Fibroblast of lung (primary cell): ENCODE results near the gene OR4D9. TPM values are rescaled to one million over a fixed set of nuclear protein-coding genes. Genes with fewer than 3 reads are reported as not detected.
"Not testable (repeated sequence)": the region's sequence is repeated elsewhere in the genome, so short reads cannot be mapped to it uniquely, and the experiment has no call there.

ENCODE experiments used
- DNase-seq, 2 donors: peaks; one replicate each; pipeline versions ENCODE4 v3.0.0 to v3.0.0-alpha.2; 2010; ENCODE audit warnings: low read depth in 2 of 2
- H2AFZ ChIP-seq: 2 replicates; pipeline ENCODE4 v1.5.1; 2012; ENCODE audit warnings: low read length, control low read depth, inconsistent platforms
- H3K27ac ChIP-seq: 2 replicates; pipeline ENCODE4 v1.5.1; 2011; ENCODE audit warnings: low read length, control low read depth; ENCODE audit not compliant: insufficient read depth
- H3K27me3 ChIP-seq: 2 replicates; pipeline ENCODE4 v1.5.1; 2011; ENCODE audit warnings: mild to moderate bottlenecking, low read length; ENCODE audit not compliant: control insufficient read depth, insufficient read depth
- H3K36me3 ChIP-seq: 2 replicates; pipeline ENCODE4 v1.5.1; 2011; ENCODE audit warnings: low read length; ENCODE audit not compliant: control insufficient read depth, insufficient read depth
- H3K4me1 ChIP-seq: 2 replicates; pipeline ENCODE4 v1.5.1; 2011; ENCODE audit warnings: low read length; ENCODE audit not compliant: control insufficient read depth, insufficient read depth; ENCODE audit errors: extremely low read depth
- H3K4me2 ChIP-seq: 2 replicates; pipeline ENCODE4 v1.5.1; 2011; ENCODE audit warnings: low read length, control low read depth; ENCODE audit not compliant: insufficient read depth; ENCODE audit errors: extremely low read depth
- H3K4me3 ChIP-seq, 4 experiments: fragments of 200-600 bp in 1 of 4; sonication (generic) in 1 of 4; replicated peaks in 1 of 4; 2 replicates each; pipeline ENCODE4 v1.5.1; 2011 to 2016; ENCODE audit warnings: low read length in 4 of 4, low read depth in 3 of 4, mild to moderate bottlenecking in 3 of 4, control low read depth in 2 of 4, inconsistent platforms in 1 of 4, mixed read lengths in 1 of 4; ENCODE audit not compliant: insufficient read depth in 1 of 4; ENCODE audit errors: control extremely low read depth in 1 of 4
- H3K79me2 ChIP-seq: 2 replicates; pipeline ENCODE4 v1.5.1; 2012; ENCODE audit warnings: mild to moderate bottlenecking, low read length, inconsistent platforms; ENCODE audit not compliant: control insufficient read depth, insufficient read depth
- H3K9ac ChIP-seq: 2 replicates; pipeline ENCODE4 v1.5.1; 2011; ENCODE audit warnings: mild to moderate bottlenecking, low read length, control low read depth; ENCODE audit not compliant: insufficient read depth
- H3K9me3 ChIP-seq: 2 replicates; pipeline ENCODE4 v1.5.1; 2012; ENCODE audit warnings: low read depth, low read length; ENCODE audit not compliant: control insufficient read depth, insufficient read depth
- H4K20me1 ChIP-seq: 2 replicates; pipeline ENCODE4 v1.5.1; 2011; ENCODE audit warnings: low read length; ENCODE audit not compliant: control insufficient read depth, insufficient read depth; ENCODE audit errors: extremely low read depth
- CTCF ChIP-seq, 2 donors: IDR thresholded peaks in 1 of 2; conservative IDR thresholded peaks in 1 of 2; 1 replicate in 1 of 2; 2 replicates in 1 of 2; pipeline ENCODE4 v1.5.1; 2011 to 2012; ENCODE audit warnings: low read length in 2 of 2, control low read depth in 1 of 2, inconsistent platforms in 1 of 2, low read depth in 1 of 2, mild to moderate bottlenecking in 1 of 2
- EZH2 ChIP-seq: IDR thresholded peaks from 2 replicates; pipeline ENCODE4 v1.5.1; 2012; ENCODE audit warnings: low read length, control low read depth, mild to moderate bottlenecking; ENCODE audit errors: missing control alignments
- polyA plus RNA-seq, 2 donors: library from polyadenylated mRNA; depleted of rRNA in 1 of 2; stranded (reverse) in 1 of 2; unstranded in 1 of 2; fragments of >200 nt; gene quantifications; 2 replicates each; pipeline ENCODE4 v1.2.1, GENCODE V29; 2011 to 2012; ENCODE audit warnings: missing spikeins in 1 of 2
- total RNA-seq: library from RNA; depleted of rRNA; stranded (reverse); fragments of >200 nt; gene quantifications from 2 replicates; pipeline ENCODE4 v1.2.1, GENCODE V29; 2014

OR4D9 gene
- total and polyA plus RNA-seq, 2 donors (not counting 1 experiment from before 2014, with no cell fraction given): not detected

- no peaks in the 10 kb centered on the region for H4K20me1 ChIP-seq
- H3K36me3 ChIP-seq: no peaks in the 10 kb centered on the region
- TF ChIP-seq CTCF (conservative IDR thresholded peaks at IDR 0.05 in 1 of 2, IDR thresholded peaks at IDR 0.05 in 1 of 2; ENCODE audit: low read depth in 1 of 2, low read length in 2 of 2): no peak
- TF ChIP-seq EZH2: no peak
- no peak overlapping the region for H2AFZ ChIP-seq
- H3K9me3 ChIP-seq: no peaks in the 10 kb centered on the region
- H3K9ac ChIP-seq: no peak overlapping the region
- H3K27me3 ChIP-seq: no peaks in the 10 kb centered on the region
- no peak overlapping the region for H3K27ac ChIP-seq
- DNase-seq: no peak
- H3K79me2 ChIP-seq: no peaks in the 10 kb centered on the region
- no peaks in the 10 kb centered on the region for H3K4me1 ChIP-seq
- no peak overlapping the region for H3K4me3 ChIP-seq
- H3K4me2 ChIP-seq: no peak overlapping the region
Measured at GRCh38 chr11:59501931-59502330, 9.4 kb upstream of the OR4D9 start.

- Histone ChIP-seq H3K4me3 (no peak within 1 kb of the TSS), H4K20me1 (no peaks in the 10 kb centered on the region), H3K9me3 (no peaks in the 10 kb centered on the region), H3K27me3 (no peaks in the 10 kb centered on the region), H3K9ac (no peak within 1 kb of the TSS), H3K4me1 (no peaks in the 10 kb centered on the region), H3K4me2 (no peak within 1 kb of the TSS), H3K79me2 (no peaks in the 10 kb centered on the region), H3K36me3 (no peaks in the 10 kb centered on the region), H3K27ac (no peak within 1 kb of the TSS), H2AFZ (no peak within 1 kb of the TSS)
- DNase-seq: no peak
- TF ChIP-seq EZH2 (no peak), CTCF (conservative IDR thresholded peaks at IDR 0.05 in 1 of 2, IDR thresholded peaks at IDR 0.05 in 1 of 2; ENCODE audit: low read depth in 1 of 2, low read length in 2 of 2) (no peak)
Measured at GRCh38 chr11:59503276-59503675, 8.1 kb upstream of the OR4D9 start, which contains the start of gene OR4D11. Gene OR4D11, plus strand, starts transcription at chr11:59503576. Its CDS starts 0 bp downstream, at chr11:59503576.

GRCh38 chr11:59511675-59512074 lies 336 bp downstream of the OR4D9 start:
- Histone ChIP-seq H3K4me2 (no peak overlapping the region), H3K27ac (no peak overlapping the region), H4K20me1 (no peaks in the 10 kb centered on the region), H3K9me3 (no peaks in the 10 kb centered on the region), H3K4me3 (no peak overlapping the region), H3K36me3 (no peaks in the 10 kb centered on the region), H3K4me1 (no peaks in the 10 kb centered on the region), H3K9ac (no peak overlapping the region), H2AFZ (no peak overlapping the region), H3K79me2 (no peaks in the 10 kb centered on the region), H3K27me3 (no peaks in the 10 kb centered on the region)
- no peak for DNase-seq
- TF ChIP-seq EZH2 (no peak), CTCF (conservative IDR thresholded peaks at IDR 0.05 in 1 of 2, IDR thresholded peaks at IDR 0.05 in 1 of 2; ENCODE audit: low read depth in 1 of 2, low read length in 2 of 2) (no peak)

GRCh38 chr11:59520139-59520538 lies 8.8 kb downstream of the OR4D9 start:
- H3K4me1 ChIP-seq, H3K4me3 ChIP-seq, H3K27me3 ChIP-seq, H2AFZ ChIP-seq, H3K79me2 ChIP-seq, H3K4me2 ChIP-seq, H3K27ac ChIP-seq, H4K20me1 ChIP-seq, H3K9me3 ChIP-seq, H3K9ac ChIP-seq, H3K36me3 ChIP-seq, DNase-seq: not testable (repeated sequence)
